ENCODE measurements around the gene FADD. TPM values are rescaled to one million over a fixed set of nuclear protein-coding genes. Genes with fewer than 3 reads are reported as not detected.
A peak's percentile ranks its signal among the peaks of the same experiment; 100 is the strongest.

The FADD gene
- polyA plus RNA-seq, 3 donors, result 5.4 to 9.5 (median 7.7) TPM

- Histone ChIP-seq H3K27ac (ENCODE audit: low read depth in 1 of 2, low read length in 2 of 2) (no peak overlapping the region), H3K4me3 (replicated peaks in 1 of 3; ENCODE audit: low read depth in 2 of 3, low read length in 3 of 3) (no peak overlapping the region), H3K79me2 (ENCODE audit: insufficient read depth, low read length) (no peaks in the 10 kb centered on the region), H3K36me3 (replicated peaks in 1 of 2; ENCODE audit: control insufficient read depth in 1 of 2, insufficient read depth in 2 of 2, low read length in 2 of 2) (no peaks in the 10 kb centered on the region), H3K4me1 (ENCODE audit: control insufficient read depth in 1 of 2, insufficient read depth in 2 of 2, low read length in 2 of 2) (no peaks in the 10 kb centered on the region), H3K9me3 (replicated peaks in 1 of 2; ENCODE audit: control insufficient read depth in 1 of 2, insufficient read depth in 1 of 2, low read length in 2 of 2) (no peaks in the 10 kb centered on the region), H3K9ac (ENCODE audit: insufficient read depth, low read length, poor library complexity, severe bottlenecking) (no peak overlapping the region), H4K20me1 (ENCODE audit: insufficient read depth, low read length) (no peaks in the 10 kb centered on the region), H3K27me3 (ENCODE audit: control insufficient read depth in 2 of 2, insufficient read depth in 2 of 2, low read length in 2 of 2) (no peaks in the 10 kb centered on the region), H3K4me2 (replicated peaks; ENCODE audit: extremely low read depth, low read length, poor library complexity, severe bottlenecking) (no peak overlapping the region), H2AFZ (ENCODE audit: insufficient read depth, low read depth, low read length, poor library complexity, severe bottlenecking) (no peak overlapping the region)
- Mint-ChIP-seq H3K27me3 (ENCODE audit: low read depth in 3 of 3) (peaks cover 6 to 12% (median 11%) of the 10 kb centered on the region in 3 donors), H3K27ac (peak overlapping the region in 1 of 7 donors; percentile 50), H3K4me1 (no peaks in the 10 kb centered on the region), H3K9me3 (peaks cover 0 to 1% (median 0%) of the 10 kb centered on the region in 7 donors), H3K4me3 (no peak overlapping the region), H3K36me3 (no peaks in the 10 kb centered on the region)
- intact Hi-C loops (cut with micrococcal nuclease), result no loop called here
- no peak for DNase-seq
- TF ChIP-seq, protein P1, sequence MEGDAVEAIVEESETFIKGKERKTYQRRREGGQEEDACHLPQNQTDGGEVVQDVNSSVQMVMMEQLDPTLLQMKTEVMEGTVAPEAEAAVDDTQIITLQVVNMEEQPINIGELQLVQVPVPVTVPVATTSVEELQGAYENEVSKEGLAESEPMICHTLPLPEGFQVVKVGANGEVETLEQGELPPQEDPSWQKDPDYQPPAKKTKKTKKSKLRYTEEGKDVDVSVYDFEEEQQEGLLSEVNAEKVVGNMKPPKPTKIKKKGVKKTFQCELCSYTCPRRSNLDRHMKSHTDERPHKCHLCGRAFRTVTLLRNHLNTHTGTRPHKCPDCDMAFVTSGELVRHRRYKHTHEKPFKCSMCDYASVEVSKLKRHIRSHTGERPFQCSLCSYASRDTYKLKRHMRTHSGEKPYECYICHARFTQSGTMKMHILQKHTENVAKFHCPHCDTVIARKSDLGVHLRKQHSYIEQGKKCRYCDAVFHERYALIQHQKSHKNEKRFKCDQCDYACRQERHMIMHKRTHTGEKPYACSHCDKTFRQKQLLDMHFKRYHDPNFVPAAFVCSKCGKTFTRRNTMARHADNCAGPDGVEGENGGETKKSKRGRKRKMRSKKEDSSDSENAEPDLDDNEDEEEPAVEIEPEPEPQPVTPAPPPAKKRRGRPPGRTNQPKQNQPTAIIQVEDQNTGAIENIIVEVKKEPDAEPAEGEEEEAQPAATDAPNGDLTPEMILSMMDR (IDR thresholded peaks at IDR 0.05), result no peak
- 42% methylated on average over 9 of the region's 11 CpGs for WGBS (ENCODE audit: insufficient coverage)
Observed at GRCh38 chr11:70169127-70169526, 34.0 kb upstream of the FADD start.

DNA sequence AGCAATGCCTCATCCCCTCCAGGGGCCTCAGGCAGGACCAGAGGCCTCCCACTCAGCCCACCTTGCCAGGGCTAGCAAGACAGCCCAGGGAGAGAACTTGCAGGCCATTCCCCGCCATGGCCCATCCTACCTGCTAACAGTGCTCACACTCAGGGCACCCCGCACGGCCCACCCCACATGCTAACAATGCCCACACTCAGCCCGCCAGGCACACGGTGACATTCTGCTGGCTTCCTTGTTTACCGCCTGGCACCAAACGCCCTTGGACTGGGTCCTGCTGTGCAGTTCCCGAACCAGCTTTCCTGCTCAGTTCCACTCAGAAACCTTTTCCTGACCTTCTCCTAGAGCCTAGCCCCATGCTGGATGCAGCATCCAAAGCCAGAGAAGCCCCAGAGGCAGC lies 33.5 kb upstream of the FADD start:
- 84% methylated on average over 8 of the region's 8 CpGs for WGBS (ENCODE audit: insufficient coverage)
- H3K9me3 Mint-ChIP-seq, result peaks cover 0 to 1% (median 0%) of the 10 kb centered on the region in 7 donors
- H3K27ac Mint-ChIP-seq, result no peak overlapping the region
- no peak overlapping the region for H2AFZ ChIP-seq (ENCODE audit: insufficient read depth, low read depth, low read length, poor library complexity, severe bottlenecking)
- H3K4me2 ChIP-seq (replicated peaks; ENCODE audit: extremely low read depth, low read length, poor library complexity, severe bottlenecking), result no peak overlapping the region
- H3K36me3 Mint-ChIP-seq, result no peaks in the 10 kb centered on the region
- H3K4me3 Mint-ChIP-seq, result no peak overlapping the region
- no peaks in the 10 kb centered on the region for H3K79me2 ChIP-seq (ENCODE audit: insufficient read depth, low read length)
- H3K4me1 Mint-ChIP-seq, result no peaks in the 10 kb centered on the region
- no peaks in the 10 kb centered on the region for H3K9me3 ChIP-seq (replicated peaks in 1 of 2; ENCODE audit: control insufficient read depth in 1 of 2, insufficient read depth in 1 of 2, low read length in 2 of 2)
- intact Hi-C loops (cut with micrococcal nuclease), result no loop called here
- TF ChIP-seq, protein P1 (IDR thresholded peaks at IDR 0.05), result no peak
- DNase-seq, result no peak
- H3K9ac ChIP-seq (ENCODE audit: insufficient read depth, low read length, poor library complexity, severe bottlenecking), result no peak overlapping the region
- H3K4me3 ChIP-seq (replicated peaks in 1 of 3; ENCODE audit: low read depth in 2 of 3, low read length in 3 of 3), result no peak overlapping the region
- no peak overlapping the region for H3K27ac ChIP-seq (ENCODE audit: low read depth in 1 of 2, low read length in 2 of 2)
- H3K27me3 ChIP-seq (ENCODE audit: control insufficient read depth in 2 of 2, insufficient read depth in 2 of 2, low read length in 2 of 2), result no peaks in the 10 kb centered on the region
- H3K4me1 ChIP-seq (ENCODE audit: control insufficient read depth in 1 of 2, insufficient read depth in 2 of 2, low read length in 2 of 2), result no peaks in the 10 kb centered on the region
- H3K27me3 Mint-ChIP-seq (ENCODE audit: low read depth in 3 of 3), result peaks cover 6 to 12% (median 11%) of the 10 kb centered on the region in 3 donors
- H4K20me1 ChIP-seq (ENCODE audit: insufficient read depth, low read length), result no peaks in the 10 kb centered on the region
- no peaks in the 10 kb centered on the region for H3K36me3 ChIP-seq (replicated peaks in 1 of 2; ENCODE audit: control insufficient read depth in 1 of 2, insufficient read depth in 2 of 2, low read length in 2 of 2)
